ENCODE data around the gene SAC3D1.

DNA sequence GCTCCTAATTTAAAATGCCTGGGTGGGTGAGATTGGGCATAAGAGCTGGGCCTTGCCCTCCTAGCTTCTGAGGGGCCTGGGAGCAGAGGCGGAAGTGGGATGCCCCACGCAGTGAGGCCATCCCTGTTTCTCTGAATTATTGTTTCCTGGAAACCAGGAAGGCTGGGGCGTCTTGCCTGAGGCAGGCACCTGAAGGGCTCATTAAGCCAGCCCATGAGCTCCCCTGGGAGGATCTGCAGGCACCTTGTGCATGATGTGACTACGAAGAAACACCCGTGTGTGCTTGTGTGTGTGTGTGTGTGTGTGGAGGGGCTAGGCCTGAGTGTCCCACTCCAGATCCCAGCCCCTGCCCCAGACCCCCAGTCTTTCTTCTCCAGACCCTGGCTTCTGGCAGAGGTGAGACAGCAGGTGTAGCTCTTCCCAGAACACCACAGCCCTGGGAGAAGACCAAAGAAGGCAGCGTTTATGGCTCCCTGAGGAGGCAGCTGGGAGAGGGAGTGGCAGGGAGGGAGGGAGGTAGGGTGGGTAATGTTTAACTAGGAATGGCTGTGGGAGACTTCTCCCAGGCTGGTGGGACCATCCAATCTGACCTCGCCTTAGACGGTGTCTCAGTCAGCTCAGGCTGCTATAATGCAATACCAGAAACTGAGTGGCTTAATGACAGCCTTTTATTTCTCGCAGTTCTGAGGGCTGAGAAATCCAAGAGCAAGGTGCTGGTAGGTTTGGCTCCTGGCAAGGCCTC is 42.1 kb upstream of the SAC3D1 start:
- TF ChIP-seq, protein P1, sequence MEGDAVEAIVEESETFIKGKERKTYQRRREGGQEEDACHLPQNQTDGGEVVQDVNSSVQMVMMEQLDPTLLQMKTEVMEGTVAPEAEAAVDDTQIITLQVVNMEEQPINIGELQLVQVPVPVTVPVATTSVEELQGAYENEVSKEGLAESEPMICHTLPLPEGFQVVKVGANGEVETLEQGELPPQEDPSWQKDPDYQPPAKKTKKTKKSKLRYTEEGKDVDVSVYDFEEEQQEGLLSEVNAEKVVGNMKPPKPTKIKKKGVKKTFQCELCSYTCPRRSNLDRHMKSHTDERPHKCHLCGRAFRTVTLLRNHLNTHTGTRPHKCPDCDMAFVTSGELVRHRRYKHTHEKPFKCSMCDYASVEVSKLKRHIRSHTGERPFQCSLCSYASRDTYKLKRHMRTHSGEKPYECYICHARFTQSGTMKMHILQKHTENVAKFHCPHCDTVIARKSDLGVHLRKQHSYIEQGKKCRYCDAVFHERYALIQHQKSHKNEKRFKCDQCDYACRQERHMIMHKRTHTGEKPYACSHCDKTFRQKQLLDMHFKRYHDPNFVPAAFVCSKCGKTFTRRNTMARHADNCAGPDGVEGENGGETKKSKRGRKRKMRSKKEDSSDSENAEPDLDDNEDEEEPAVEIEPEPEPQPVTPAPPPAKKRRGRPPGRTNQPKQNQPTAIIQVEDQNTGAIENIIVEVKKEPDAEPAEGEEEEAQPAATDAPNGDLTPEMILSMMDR (IDR thresholded peaks at IDR 0.05) = no peak
- TF ChIP-seq RAD21 (IDR thresholded peaks at IDR 0.05; ENCODE audit: low read length) (no peak), FOXJ3 (CRISPR knock-in tag; IDR thresholded peaks at IDR 0.05) (no peak), EZH2phosphoT487 (IDR thresholded peaks at IDR 0.05; ENCODE audit: borderline replicate concordance, low read depth) (no peak), YY1 (IDR thresholded peaks at IDR 0.05; ENCODE audit: low read depth) (no peak), TAF1 (IDR thresholded peaks at IDR 0.05; ENCODE audit: borderline replicate concordance, low read depth, low read length) (no peak), POLR2AphosphoS5 (IDR thresholded peaks at IDR 0.05; ENCODE audit: low read depth, low read length) (no peak), JUND (IDR thresholded peaks at IDR 0.05) (no peak)

Measured in SK-N-SH (cell line).